Spleen (tissue), 11 donors: ENCODE results near the gene STK11IP. TPM values are rescaled to one million over a fixed set of nuclear protein-coding genes. Genes with fewer than 3 reads are reported as not detected.

Experiments used
- DNase-seq: peaks from one replicate; pipeline ENCODE4 v3.0.0-alpha.2; 2020
- H3K27ac ChIP-seq, 8 donors: fragments of 200-600 bp; sonication (generic) in 7 of 8; 1 replicate in 4 of 8; 2 replicates in 4 of 8; pipeline versions ENCODE4 v1.5.0 to v1.8.0; 2016 to 2021; ENCODE audit warnings: inconsistent platforms in 4 of 8, mild to moderate bottlenecking in 4 of 8, moderate library complexity in 1 of 8
- H3K27me3 ChIP-seq, 7 donors: fragments of 200-600 bp; sonication (generic) in 6 of 7; replicated peaks in 1 of 7; 1 replicate in 4 of 7; 2 replicates in 3 of 7; pipeline versions ENCODE4 v1.5.0 to v1.8.0; 2016 to 2021; ENCODE audit warnings: inconsistent platforms in 3 of 7, mild to moderate bottlenecking in 1 of 7
- H3K36me3 ChIP-seq, 6 donors: fragments of 200-600 bp; sonication (generic) in 5 of 6; 1 replicate in 4 of 6; 2 replicates in 2 of 6; pipeline versions ENCODE4 v1.5.0 to v1.8.0; 2016 to 2021; ENCODE audit warnings: inconsistent platforms in 2 of 6
- H3K4me1 ChIP-seq, 6 donors: fragments of 200-600 bp; sonication (generic) in 5 of 6; 1 replicate in 3 of 6; 2 replicates in 3 of 6; pipeline versions ENCODE4 v1.5.0 to v1.8.0; 2016 to 2021; ENCODE audit warnings: inconsistent platforms in 3 of 6
- H3K4me3 ChIP-seq, 8 donors: fragments of 200-600 bp; sonication (generic) in 7 of 8; 1 replicate in 4 of 8; 2 replicates in 4 of 8; pipeline versions ENCODE4 v1.5.0 to v1.8.0; 2016 to 2021; ENCODE audit warnings: inconsistent platforms in 4 of 8, mild to moderate bottlenecking in 4 of 8, moderate library complexity in 2 of 8
- H3K9me3 ChIP-seq, 8 donors: fragments of 200-600 bp; sonication (generic) in 7 of 8; 1 replicate in 4 of 8; 2 replicates in 4 of 8; pipeline versions ENCODE4 v1.5.0 to v1.8.0; 2016 to 2021; ENCODE audit warnings: inconsistent platforms in 4 of 8
- CTCF ChIP-seq, 11 experiments: fragments of 200-600 bp in 7 of 11; fragments of 450-650 bp in 4 of 11; sonication (generic) in 4 of 11; IDR thresholded peaks in 8 of 11; conservative IDR thresholded peaks in 3 of 11; 1 replicate in 7 of 11; 2 replicates in 4 of 11; pipeline versions ENCODE4 v1.4.0 to v1.8.0; 2016 to 2021; ENCODE audit warnings: antibody characterized with exemption in 11 of 11, inconsistent platforms in 4 of 11, mild to moderate bottlenecking in 1 of 11
- POLR2A ChIP-seq, 3 donors: fragments of 450-650 bp; IDR thresholded peaks; one replicate each; pipeline ENCODE4 v1.5.1; 2017; ENCODE audit warnings: antibody characterized with exemption in 3 of 3, mild to moderate bottlenecking in 1 of 3
- POLR2AphosphoS5 ChIP-seq, 3 donors: sonication (generic); formaldehyde crosslinking; IDR thresholded peaks; one replicate each; pipeline ENCODE4 v1.5.1; 2017; ENCODE audit warnings: antibody characterized with exemption in 3 of 3
- WGBS, 5 donors: extraction: QIAGEN DNeasy Blood & Tissue Kit in 3 of 5; methylation state at CpG; one replicate each; pipeline versions ENCODE4 v1.1.5 to v1.1.7; 2013 to 2018; 5-methylcytosine and 5-hydroxymethylcytosine counted together
- intact Hi-C: fragments of 100-400 bp; cut with DNase I; formaldehyde crosslinking; loops from one replicate; pipeline ENCODE4 v1.15.0; 2023; ENCODE audit warnings: low total_unique reads
- polyA plus RNA-seq, 3 donors: library from polyadenylated mRNA; stranded (reverse); fragments of 200-250 nt; gene quantifications; one replicate each; pipeline ENCODE4 v1.2.1, GENCODE V29; 2013
- total RNA-seq, 7 donors: library from RNA; depleted of rRNA in 3 of 7; stranded (reverse); fragments of >200 nt in 3 of 7; fragmentation: NEBNext Ultra II Directional in 4 of 7; extraction: Animal tissue kit (Norgen Biotek cat#: 25700) in 4 of 7; gene quantifications; one replicate each; pipeline versions ENCODE4 v1.1.0 to v1.2.1, GENCODE V29; 2016 to 2021
- donor health status: healthy with polysubstance abuse.
- donor health status: DM: no; HTN: no; CAD: no; lungs with moderate emphysema.
- donor health status: DM: no; HTN: no; CAD: no.
- donor health status: Bipolar disorder and iron deficiency.
- donor health status: healthy.
- donor health status: DM: no; HTN: no; CAD: no.
- donor health status: DM: yes; HTN: yes; CAD: no.

The STK11IP gene
- total and polyA plus RNA-seq, 10 donors = 15.8 to 57.0 (median 36.5) TPM

GRCh38 chr2:219634171-219634940 is 36.7 kb downstream of the STK11IP start:
- Histone ChIP-seq H3K36me3 (no peaks in the 10 kb centered on the region), H3K27ac (no peak overlapping the region), H3K4me1 (peaks cover 0 to 7% (median 0%) of the 10 kb centered on the region in 6 donors), H3K4me3 (no peak overlapping the region), H3K27me3 (peaks cover 0 to 76% (median 8%) of the 10 kb centered on the region in 7 donors), H3K9me3 (no peaks in the 10 kb centered on the region)
- 86 to 88% (median 87%) methylated on average over 15 of the region's 15 CpGs for WGBS, 5 donors
- TF ChIP-seq CTCF (IDR thresholded peaks at IDR 0.05 in 8 of 11, conservative IDR thresholded peaks at IDR 0.05 in 3 of 11) (no peak), POLR2A (IDR thresholded peaks at IDR 0.05) (no peak), POLR2AphosphoS5 (IDR thresholded peaks at IDR 0.05) (no peak)
- intact Hi-C loops = no loop called here
- DNase-seq = no peak

- Histone ChIP-seq H3K27me3 (peaks cover 0 to 75% (median 6%) of the 10 kb centered on the region in 7 donors), H3K27ac (no peak overlapping the region), H3K4me3 (no peak overlapping the region), H3K4me1 (peaks cover 0 to 8% (median 0%) of the 10 kb centered on the region in 6 donors), H3K9me3 (no peaks in the 10 kb centered on the region), H3K36me3 (no peaks in the 10 kb centered on the region)
- TF ChIP-seq POLR2AphosphoS5 (IDR thresholded peaks at IDR 0.05) (no peak), CTCF (IDR thresholded peaks at IDR 0.05 in 8 of 11, conservative IDR thresholded peaks at IDR 0.05 in 3 of 11) (no peak), POLR2A (IDR thresholded peaks at IDR 0.05) (no peak)
- DNase-seq = peak; percentile 52
- 68 to 84% (median 82%) methylated on average over 4 to 22 of the region's 22 CpGs for WGBS, 5 donors
- intact Hi-C loops = no loop called here
Observed at GRCh38 chr2:219634951-219635751, 37.5 kb downstream of the STK11IP start.

GRCh38 chr2:219636144-219636915 is 38.7 kb downstream of the STK11IP start:
- peak; percentile 73 for DNase-seq

More at GRCh38 chr2:219636144-219636915, 38.7 kb downstream of the STK11IP start:
- intact Hi-C loops = no loop called here
- Histone ChIP-seq H3K4me1 (peaks cover 0 to 8% (median 0%) of the 10 kb centered on the region in 6 donors), H3K36me3 (no peaks in the 10 kb centered on the region), H3K4me3 (no peak overlapping the region), H3K27me3 (peaks cover 0 to 69% (median 6%) of the 10 kb centered on the region in 7 donors), H3K27ac (no peak overlapping the region), H3K9me3 (no peaks in the 10 kb centered on the region)
- 78 to 91% (median 84%) methylated on average over 24 of the region's 24 CpGs for WGBS, 5 donors
- TF ChIP-seq CTCF (IDR thresholded peaks at IDR 0.05 in 8 of 11, conservative IDR thresholded peaks at IDR 0.05 in 3 of 11) (no peak), POLR2AphosphoS5 (IDR thresholded peaks at IDR 0.05) (no peak), POLR2A (IDR thresholded peaks at IDR 0.05) (no peak)
